Right lobe of liver (tissue), 6 donors: ENCODE data around the gene MRRF. TPM values are rescaled to one million over a fixed set of nuclear protein-coding genes. Genes with fewer than 3 reads are reported as not detected.

Source experiments
- ATAC-seq, 4 donors: fragments of 200-7000 bp; cut with Tn5 transposase; one replicate each; pipeline ENCODE4 v1.9.1; 2020; ENCODE audit warnings: mild to moderate bottlenecking in 4 of 4, moderate library complexity in 4 of 4
- DNase-seq, 3 donors: peaks; one replicate each; pipeline ENCODE4 v3.0.0-alpha.2; 2020
- H3K27ac ChIP-seq, 3 donors: fragments of 200-600 bp; one replicate each; pipeline ENCODE4 v1.8.0; 2022
- H3K27me3 ChIP-seq, 2 donors: fragments of 200-600 bp; one replicate each; pipeline ENCODE4 v1.8.0; 2022
- H3K36me3 ChIP-seq, 4 donors: fragments of 200-600 bp; sonication (generic) in 1 of 4; one replicate each; pipeline versions ENCODE4 v1.5.1 to v1.8.0; 2017 to 2022; ENCODE audit warnings: control low read depth in 1 of 4
- H3K4me1 ChIP-seq, 4 donors: fragments of 200-600 bp; sonication (generic) in 1 of 4; one replicate each; pipeline versions ENCODE4 v1.5.1 to v1.8.0; 2017 to 2022; ENCODE audit warnings: control low read depth in 1 of 4
- H3K4me3 ChIP-seq, 3 donors: fragments of 200-600 bp; one replicate each; pipeline ENCODE4 v1.8.0; 2022
- H3K9me3 ChIP-seq, 4 donors: fragments of 200-600 bp; sonication (generic) in 1 of 4; one replicate each; pipeline versions ENCODE4 v1.5.1 to v1.8.0; 2017 to 2022; ENCODE audit warnings: control low read depth in 1 of 4
- POLR2A ChIP-seq: fragments of 450-650 bp; IDR thresholded peaks from one replicate; pipeline ENCODE4 v1.6.1; 2017; ENCODE audit warnings: antibody characterized with exemption, mild to moderate bottlenecking
- WGBS: methylation state at CpG from one replicate; pipeline ENCODE4 v1.1.6; 2018; ENCODE audit warnings: low coverage, low lambda C conversion rate; ENCODE audit not compliant: insufficient coverage; ENCODE audit errors: missing lambda C conversion rate; 5-methylcytosine and 5-hydroxymethylcytosine counted together
- intact Hi-C, 2 donors: fragments of 100-400 bp; cut with DNase I; formaldehyde crosslinking; loops; one replicate each; pipeline versions ENCODE4 v1.11.2 to v1.14.1; 2022
- total RNA-seq, 6 experiments: library from RNA; depleted of rRNA in 2 of 6; stranded (reverse); fragments of >200 nt in 2 of 6; fragmentation: NEBNext Ultra II Directional in 3 of 6; extraction: Animal tissue kit (Norgen Biotek cat#: 25700) in 3 of 6; gene quantifications; one replicate each; pipeline versions ENCODE4 v1.1.0 to v1.2.4, GENCODE V29; 2016 to 2023
- TF ChIP-seq, protein P1 (sequence below), 4 donors: fragments of 200-600 bp in 3 of 4; fragments of 450-650 bp in 1 of 4; IDR thresholded peaks; one replicate each; pipeline versions ENCODE4 v1.5.1 to v1.8.0; 2016 to 2022; ENCODE audit warnings: antibody characterized with exemption in 4 of 4, mild to moderate bottlenecking in 2 of 4
- donor health status: DM: no; HTN: yes; CAD: no.
- donor health status: DM: no; HTN: no; CAD: no.
- donor health status: DM: no; HTN: no; CAD: no.
- donor health status: DM: no; HTN: yes; CAD: no.
- donor health status: DM: no; HTN: yes; CAD: no.

Gene MRRF
- total RNA-seq, 6 experiments from 2014 or later, result 17.4 to 34.0 (median 22.6) TPM

DNA sequence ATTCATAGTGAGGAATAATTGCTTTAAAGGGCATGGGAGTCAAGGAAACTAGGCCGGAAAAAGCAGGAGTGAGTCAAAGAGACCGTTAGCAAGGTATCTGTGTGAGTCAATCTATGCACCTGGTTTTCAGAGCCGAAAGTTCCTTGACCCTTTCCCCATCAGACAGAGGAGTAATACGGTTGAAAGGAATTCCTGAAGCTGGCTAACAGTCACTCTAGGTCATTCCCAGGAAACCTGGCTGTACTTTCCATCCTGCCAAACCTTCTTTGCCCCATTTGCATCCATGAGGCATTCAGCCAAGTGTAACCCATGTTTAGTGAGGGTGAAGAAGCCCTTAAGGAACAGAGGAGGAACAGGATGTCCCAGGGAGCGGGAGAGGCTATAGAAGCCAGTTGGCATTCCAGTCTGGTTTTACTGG is 16.2 kb upstream of the MRRF start:
- no peak for DNase-seq
- Histone ChIP-seq H3K4me1 (no peaks in the 10 kb centered on the region), H3K27ac (no peak overlapping the region), H3K36me3 (peaks cover 0 to 63% (median 29%) of the 10 kb centered on the region in 4 donors), H3K4me3 (no peak overlapping the region), H3K9me3 (no peaks in the 10 kb centered on the region), H3K27me3 (no peaks in the 10 kb centered on the region)
- no peak for ATAC-seq
- WGBS, result 89% methylated on average over 4 of the region's 5 CpGs
- TF ChIP-seq POLR2A, result no peak
- TF ChIP-seq, protein P1, sequence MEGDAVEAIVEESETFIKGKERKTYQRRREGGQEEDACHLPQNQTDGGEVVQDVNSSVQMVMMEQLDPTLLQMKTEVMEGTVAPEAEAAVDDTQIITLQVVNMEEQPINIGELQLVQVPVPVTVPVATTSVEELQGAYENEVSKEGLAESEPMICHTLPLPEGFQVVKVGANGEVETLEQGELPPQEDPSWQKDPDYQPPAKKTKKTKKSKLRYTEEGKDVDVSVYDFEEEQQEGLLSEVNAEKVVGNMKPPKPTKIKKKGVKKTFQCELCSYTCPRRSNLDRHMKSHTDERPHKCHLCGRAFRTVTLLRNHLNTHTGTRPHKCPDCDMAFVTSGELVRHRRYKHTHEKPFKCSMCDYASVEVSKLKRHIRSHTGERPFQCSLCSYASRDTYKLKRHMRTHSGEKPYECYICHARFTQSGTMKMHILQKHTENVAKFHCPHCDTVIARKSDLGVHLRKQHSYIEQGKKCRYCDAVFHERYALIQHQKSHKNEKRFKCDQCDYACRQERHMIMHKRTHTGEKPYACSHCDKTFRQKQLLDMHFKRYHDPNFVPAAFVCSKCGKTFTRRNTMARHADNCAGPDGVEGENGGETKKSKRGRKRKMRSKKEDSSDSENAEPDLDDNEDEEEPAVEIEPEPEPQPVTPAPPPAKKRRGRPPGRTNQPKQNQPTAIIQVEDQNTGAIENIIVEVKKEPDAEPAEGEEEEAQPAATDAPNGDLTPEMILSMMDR (IDR thresholded peaks at IDR 0.05), result no peak
- intact Hi-C loops, result no loop called here

DNA sequence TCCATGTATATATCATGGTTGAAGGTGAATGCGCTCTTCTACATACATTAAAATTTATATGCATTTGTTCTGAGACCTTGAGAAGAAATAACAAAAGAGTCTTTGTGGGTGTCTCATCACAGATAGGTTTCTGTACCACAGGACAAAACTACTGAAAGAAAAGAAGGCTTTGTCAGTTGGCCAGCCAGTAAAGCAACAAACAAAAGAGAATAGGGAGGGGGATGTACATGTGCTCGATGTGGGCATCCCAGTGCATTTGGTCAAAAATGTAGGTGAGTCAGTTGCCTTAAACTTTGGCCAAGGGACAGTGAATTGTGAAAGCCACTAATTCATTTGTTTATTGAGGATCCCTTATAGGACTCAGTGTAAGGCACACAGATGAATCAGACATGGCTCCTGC is 13.3 kb upstream of the MRRF start:
- TF ChIP-seq POLR2A, result no peak
- TF ChIP-seq, protein P1 (IDR thresholded peaks at IDR 0.05), result no peak
- no peaks in the 10 kb centered on the region for H3K4me1 ChIP-seq
- peaks cover 0 to 37% (median 17%) of the 10 kb centered on the region in 4 donors for H3K36me3 ChIP-seq

DNA sequence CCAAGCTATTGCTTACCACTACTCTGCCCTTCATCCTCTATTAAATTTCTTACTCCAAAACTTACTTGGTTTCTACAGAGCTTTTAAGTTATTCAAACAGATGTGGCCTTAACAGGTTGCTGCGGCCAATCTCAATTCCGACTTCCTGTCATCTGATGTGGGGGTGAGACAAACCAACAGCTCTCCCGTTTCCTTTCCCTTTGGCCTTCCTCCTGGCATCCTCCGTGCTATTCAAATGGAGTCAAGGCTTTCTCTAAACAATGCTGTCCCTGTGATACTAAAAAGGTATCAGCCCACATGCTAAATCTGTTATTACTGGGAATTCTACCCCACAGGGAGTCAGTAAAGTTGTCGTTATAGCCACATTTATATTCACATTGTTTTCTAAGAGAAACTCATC is 11.9 kb upstream of the MRRF start:
- Histone ChIP-seq H3K4me1 (no peaks in the 10 kb centered on the region), H3K36me3 (peaks cover 0 to 26% (median 11%) of the 10 kb centered on the region in 4 donors), H3K27me3 (no peaks in the 10 kb centered on the region), H3K4me3 (no peak overlapping the region), H3K27ac (peak overlapping the region in 1 of 3 donors; percentile 9), H3K9me3 (no peaks in the 10 kb centered on the region)
- no peak for TF ChIP-seq POLR2A
- TF ChIP-seq, protein P1 (IDR thresholded peaks at IDR 0.05), result no peak
- intact Hi-C loops, result no loop called here
- ATAC-seq (peak in 3 of 4 donors; percentile 26 to 55 (median 34)), DNase-seq (no peak)
- 84% methylated on average over 5 of the region's 5 CpGs for WGBS

More for the DNA sequence above, 13.3 kb upstream of the MRRF start:
- intact Hi-C loops, result no loop called here
- H3K9me3 ChIP-seq, result no peaks in the 10 kb centered on the region
- no peaks in the 10 kb centered on the region for H3K27me3 ChIP-seq
- H3K27ac ChIP-seq, result no peak overlapping the region
- no peak overlapping the region for H3K4me3 ChIP-seq
- 93% methylated on average over 2 of the region's 2 CpGs for WGBS
- DNase-seq (no peak), ATAC-seq (no peak)

DNA sequence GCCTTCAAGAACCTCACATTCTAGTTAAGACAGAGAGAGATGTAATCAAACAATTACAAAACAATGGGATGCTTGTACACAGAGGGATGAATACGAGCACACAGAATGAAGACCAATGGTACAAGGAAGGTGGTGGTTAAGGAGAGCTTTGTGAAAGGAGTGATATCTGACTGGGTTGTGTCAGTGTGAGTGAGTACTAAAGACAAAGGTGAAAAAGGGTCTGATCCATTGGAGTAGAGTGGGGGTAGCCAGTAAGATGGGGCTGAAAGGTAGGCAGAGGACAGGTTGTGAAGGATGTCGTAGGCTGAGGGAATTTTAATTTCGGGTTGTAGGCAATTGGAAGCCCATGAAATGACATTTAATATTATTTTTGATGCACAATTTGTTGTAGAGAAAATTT is 9.9 kb upstream of the MRRF start:
- Histone ChIP-seq H3K36me3 (peaks cover 0 to 31% (median 17%) of the 10 kb centered on the region in 4 donors), H3K4me1 (no peaks in the 10 kb centered on the region), H3K9me3 (no peaks in the 10 kb centered on the region), H3K27ac (no peak overlapping the region), H3K27me3 (no peaks in the 10 kb centered on the region), H3K4me3 (no peak overlapping the region)
- DNase-seq (no peak), ATAC-seq (no peak)
- TF ChIP-seq, protein P1 (IDR thresholded peaks at IDR 0.05), result no peak
- TF ChIP-seq POLR2A, result no peak
- WGBS, result 87% methylated on average over 3 of the region's 3 CpGs
- intact Hi-C loops, result no loop called here

- no peaks in the 10 kb centered on the region for H3K9me3 ChIP-seq
- H3K4me1 ChIP-seq, result peaks cover 0 to under 1% (median 0%) of the 10 kb centered on the region in 4 donors
- intact Hi-C loops, result no loop called here
- TF ChIP-seq, protein P1 (IDR thresholded peaks at IDR 0.05), result no peak
- no peak for TF ChIP-seq POLR2A
- no peak overlapping the region for H3K4me3 ChIP-seq
- peaks cover 0 to 32% (median 16%) of the 10 kb centered on the region in 4 donors for H3K36me3 ChIP-seq
- H3K27me3 ChIP-seq, result no peaks in the 10 kb centered on the region
- H3K27ac ChIP-seq, result no peak overlapping the region
- no peak for DNase-seq
- 85% methylated on average over 5 of the region's 5 CpGs for WGBS
- no peak for ATAC-seq
These were observed 8.5 kb upstream of the MRRF start for GRCh38 chr9:122256206-122256605.
